CD14-positive monocyte (primary cell): ENCODE results near the gene CNOT2. TPM values are rescaled to one million over a fixed set of nuclear protein-coding genes. Genes with fewer than 3 reads are reported as not detected.

Experiments
- DNase-seq, 3 donors: peaks; one replicate each; pipeline ENCODE4 v3.0.0-alpha.2; 2011 to 2022
- H2AFZ ChIP-seq: 2 replicates; pipeline ENCODE4 v1.6.0; 2012; ENCODE audit warnings: mild to moderate bottlenecking, low read depth, low read length, inconsistent platforms; ENCODE audit not compliant: insufficient read depth, poor library complexity, severe bottlenecking
- H3K27ac ChIP-seq, 2 donors: 1 replicate in 1 of 2; 2 replicates in 1 of 2; pipeline ENCODE4 v1.5.1; 2012 to 2013; ENCODE audit warnings: low read length in 2 of 2, control low read depth in 1 of 2, inconsistent platforms in 1 of 2, low read depth in 1 of 2, mild to moderate bottlenecking in 1 of 2
- H3K27me3 ChIP-seq, 2 donors: one replicate each; pipeline versions ENCODE4 v1.6.0 to v1.6.1; 2011 to 2013; ENCODE audit warnings: low read length in 2 of 2; ENCODE audit not compliant: control insufficient read depth in 2 of 2, insufficient read depth in 2 of 2
- H3K36me3 ChIP-seq, 2 donors: replicated peaks in 1 of 2; 1 replicate in 1 of 2; 2 replicates in 1 of 2; pipeline versions ENCODE4 v1.5.1 to v1.6.1; 2012 to 2013; ENCODE audit warnings: low read length in 2 of 2, control low read depth in 1 of 2, inconsistent platforms in 1 of 2, mild to moderate bottlenecking in 1 of 2; ENCODE audit not compliant: insufficient read depth in 2 of 2, control insufficient read depth in 1 of 2
- H3K4me1 ChIP-seq, 2 donors: 1 replicate in 1 of 2; 2 replicates in 1 of 2; pipeline versions ENCODE4 v1.5.1 to v1.6.1; 2012 to 2013; ENCODE audit warnings: low read length in 2 of 2, control low read depth in 1 of 2, inconsistent platforms in 1 of 2, mild to moderate bottlenecking in 1 of 2, moderate library complexity in 1 of 2; ENCODE audit not compliant: insufficient read depth in 2 of 2, control insufficient read depth in 1 of 2
- H3K4me2 ChIP-seq: replicated peaks from 2 replicates; pipeline ENCODE3; 2012; ENCODE audit warnings: low read length, moderate library complexity, mild to moderate bottlenecking; ENCODE audit not compliant: poor library complexity, severe bottlenecking; ENCODE audit errors: extremely low read depth
- H3K4me3 ChIP-seq, 3 experiments: fragments of 200-600 bp in 1 of 3; sonication (generic) in 1 of 3; replicated peaks in 1 of 3; 1 replicate in 2 of 3; 2 replicates in 1 of 3; pipeline ENCODE4 v1.5.1; 2011 to 2013; ENCODE audit warnings: low read length in 3 of 3, mild to moderate bottlenecking in 3 of 3, control low read depth in 2 of 3, low read depth in 2 of 3, inconsistent platforms in 1 of 3, moderate library complexity in 1 of 3
- H3K79me2 ChIP-seq: 2 replicates; pipeline ENCODE4 v1.6.0; 2012; ENCODE audit warnings: mild to moderate bottlenecking, control low read depth, inconsistent platforms, low read length, moderate library complexity; ENCODE audit not compliant: insufficient read depth
- H3K9ac ChIP-seq: 2 replicates; pipeline ENCODE4 v1.6.0; 2017; ENCODE audit warnings: low read length, mild to moderate bottlenecking; ENCODE audit not compliant: insufficient read depth, poor library complexity, severe bottlenecking
- H3K9me3 ChIP-seq, 2 donors: replicated peaks in 1 of 2; 1 replicate in 1 of 2; 2 replicates in 1 of 2; pipeline versions ENCODE4 v1.5.1 to v1.6.1; 2012 to 2013; ENCODE audit warnings: low read length in 2 of 2, control low read depth in 1 of 2; ENCODE audit not compliant: control insufficient read depth in 1 of 2, insufficient read depth in 1 of 2
- H4K20me1 ChIP-seq: 2 replicates; pipeline ENCODE4 v1.6.0; 2012; ENCODE audit warnings: mild to moderate bottlenecking, low read length, control low read depth, moderate library complexity; ENCODE audit not compliant: insufficient read depth
- H3K27ac Mint-ChIP-seq, 7 donors: one replicate each; pipeline ENCODE4 v1.8.0; 2020; ENCODE audit warnings: mild to moderate bottlenecking in 7 of 7, mixed read lengths in 7 of 7, moderate library complexity in 6 of 7, inconsistent platforms in 2 of 7
- H3K27me3 Mint-ChIP-seq, 3 donors: one replicate each; pipeline ENCODE4 v1.8.0; 2021 to 2022; ENCODE audit warnings: low read depth in 3 of 3, mild to moderate bottlenecking in 3 of 3, mixed read lengths in 3 of 3, moderate library complexity in 3 of 3, inconsistent platforms in 1 of 3
- H3K36me3 Mint-ChIP-seq, 2 donors: one replicate each; pipeline ENCODE4 v1.8.0; 2020; ENCODE audit warnings: mixed read lengths in 2 of 2, inconsistent platforms in 1 of 2, mild to moderate bottlenecking in 1 of 2
- H3K4me1 Mint-ChIP-seq: one replicate; pipeline ENCODE4 v1.8.0; 2020; ENCODE audit warnings: mild to moderate bottlenecking, mixed read lengths
- H3K4me3 Mint-ChIP-seq, 2 donors: one replicate each; pipeline ENCODE4 v1.8.0; 2020; ENCODE audit warnings: mild to moderate bottlenecking in 2 of 2, mixed read lengths in 2 of 2, moderate library complexity in 1 of 2
- H3K9me3 Mint-ChIP-seq, 7 donors: one replicate each; pipeline ENCODE4 v1.8.0; 2020 to 2022; ENCODE audit warnings: mixed read lengths in 7 of 7, mild to moderate bottlenecking in 6 of 7, moderate library complexity in 6 of 7, inconsistent platforms in 2 of 7
- CTCF ChIP-seq: fragments of 200-600 bp; IDR thresholded peaks from one replicate; pipeline ENCODE4 v1.8.0; 2022; ENCODE audit warnings: antibody characterized with exemption, mild to moderate bottlenecking
- WGBS: methylation state at CpG from one replicate; pipeline ENCODE4 v1.1.5; 2013; ENCODE audit warnings: missing lambda C conversion rate; ENCODE audit not compliant: insufficient coverage; 5-methylcytosine and 5-hydroxymethylcytosine counted together
- intact Hi-C, 2 donors: fragments of 100-400 bp; cut with micrococcal nuclease; formaldehyde crosslinking; loops; one replicate each; pipeline versions ENCODE4 v1.15.0 to v1.15.1; 2023
- polyA plus RNA-seq, 3 donors: library from polyadenylated mRNA; depleted of rRNA in 1 of 3; unstranded in 2 of 3; stranded (reverse) in 1 of 3; fragments of 300-500 nt in 2 of 3; fragments of >200 nt in 1 of 3; fragmentation: Illumina TruSeq in 2 of 3; gene quantifications; 1 replicate in 2 of 3; 2 replicates in 1 of 3; pipeline ENCODE4 v1.2.3, GENCODE V29; 2012 to 2021

Gene CNOT2
- polyA plus RNA-seq, 3 donors: 49.8 to 77.2 (median 72.7) TPM

GRCh38 chr12:70254846-70255245 lies 11.6 kb downstream of the CNOT2 start:
- Mint-ChIP-seq H3K27me3 (peaks cover 0 to 2% (median 0%) of the 10 kb centered on the region in 3 donors), H3K9me3 (peaks cover 0 to 3% (median 0%) of the 10 kb centered on the region in 7 donors), H3K4me3 (no peak overlapping the region), H3K4me1 (peaks cover 20% of the 10 kb centered on the region), H3K36me3 (peaks cover 3 to 14% of the 10 kb centered on the region in 2 donors), H3K27ac (peak overlapping the region in 1 of 7 donors; percentile 65)
- intact Hi-C loops: no loop called here
- WGBS: 92% methylated on average over 4 of the region's 5 CpGs
- H3K9ac ChIP-seq: no peak overlapping the region
- peaks cover 100% of the 10 kb centered on the region for H4K20me1 ChIP-seq
- peaks cover 100% of the 10 kb centered on the region for H3K79me2 ChIP-seq
- TF ChIP-seq CTCF: no peak
- H3K4me1 ChIP-seq: no peaks in the 10 kb centered on the region
- no peaks in the 10 kb centered on the region for H3K27me3 ChIP-seq
- no peak overlapping the region for H2AFZ ChIP-seq
- H3K27ac ChIP-seq: no peak overlapping the region
- no peak for DNase-seq
- H3K36me3 ChIP-seq: no peaks in the 10 kb centered on the region
- H3K4me2 ChIP-seq: no peak overlapping the region
- no peak overlapping the region for H3K4me3 ChIP-seq
- no peaks in the 10 kb centered on the region for H3K9me3 ChIP-seq

- peaks cover 21% of the 10 kb centered on the region for H3K4me1 Mint-ChIP-seq
- no peak overlapping the region for H3K4me2 ChIP-seq
- H3K9me3 ChIP-seq: no peaks in the 10 kb centered on the region
- no peaks in the 10 kb centered on the region for H3K4me1 ChIP-seq
- no peak overlapping the region for H3K27ac ChIP-seq
- no peak overlapping the region for H2AFZ ChIP-seq
- no peak for TF ChIP-seq CTCF
- no peak for DNase-seq
- H3K27me3 Mint-ChIP-seq: peaks cover 0 to 2% (median 0%) of the 10 kb centered on the region in 3 donors
- H3K4me3 Mint-ChIP-seq: no peak overlapping the region
- H3K36me3 Mint-ChIP-seq: peaks cover 3 to 13% of the 10 kb centered on the region in 2 donors
- intact Hi-C loops: no loop called here
- peaks cover 100% of the 10 kb centered on the region for H3K79me2 ChIP-seq
- H3K36me3 ChIP-seq: no peaks in the 10 kb centered on the region
- no peaks in the 10 kb centered on the region for H3K27me3 ChIP-seq
- peak overlapping the region in 1 of 7 donors; percentile 65 for H3K27ac Mint-ChIP-seq
- H3K9ac ChIP-seq: no peak overlapping the region
- peaks cover 100% of the 10 kb centered on the region for H4K20me1 ChIP-seq
- no peak overlapping the region for H3K4me3 ChIP-seq
- 100% methylated on average over 1 of the region's 3 CpGs for WGBS
- peaks cover 0 to 3% (median 0%) of the 10 kb centered on the region in 7 donors for H3K9me3 Mint-ChIP-seq
These were observed 12.1 kb downstream of the CNOT2 start for GRCh38 chr12:70255311-70255710.
